Duodenal mucosa (tissue), 2 donors: ENCODE measurements around the gene WASHC1.
"Not testable (repeated sequence)": the region's sequence is repeated elsewhere in the genome, so short reads cannot be mapped to it uniquely, and the experiment has no call there.

Source experiments
- H3K27ac ChIP-seq: one replicate; pipeline ENCODE4 v1.7.0; 2013; ENCODE audit warnings: low read depth, low read length
- H3K27me3 ChIP-seq, 2 donors: one replicate each; pipeline ENCODE4 v1.7.0; 2013; ENCODE audit warnings: low read length in 2 of 2, control low read depth in 1 of 2; ENCODE audit not compliant: insufficient read depth in 2 of 2, control insufficient read depth in 1 of 2
- H3K36me3 ChIP-seq, 2 donors: one replicate each; pipeline ENCODE4 v1.7.0; 2013; ENCODE audit warnings: low read length in 2 of 2, control low read depth in 1 of 2; ENCODE audit not compliant: insufficient read depth in 2 of 2, control insufficient read depth in 1 of 2
- H3K4me1 ChIP-seq, 2 donors: one replicate each; pipeline ENCODE4 v1.7.0; 2013; ENCODE audit warnings: low read length in 2 of 2, control low read depth in 1 of 2; ENCODE audit not compliant: insufficient read depth in 2 of 2, control insufficient read depth in 1 of 2
- H3K4me3 ChIP-seq, 2 donors: one replicate each; pipeline ENCODE4 v1.7.0; 2013; ENCODE audit warnings: low read length in 2 of 2, low read depth in 1 of 2
- H3K9ac ChIP-seq, 2 donors: one replicate each; pipeline ENCODE4 v1.7.0; 2013; ENCODE audit warnings: low read length in 2 of 2, low read depth in 1 of 2
- H3K9me3 ChIP-seq, 2 donors: one replicate each; pipeline ENCODE4 v1.7.0; 2013; ENCODE audit warnings: low read length in 2 of 2, control low read depth in 1 of 2; ENCODE audit not compliant: control insufficient read depth in 1 of 2

Gene WASHC1

DNA sequence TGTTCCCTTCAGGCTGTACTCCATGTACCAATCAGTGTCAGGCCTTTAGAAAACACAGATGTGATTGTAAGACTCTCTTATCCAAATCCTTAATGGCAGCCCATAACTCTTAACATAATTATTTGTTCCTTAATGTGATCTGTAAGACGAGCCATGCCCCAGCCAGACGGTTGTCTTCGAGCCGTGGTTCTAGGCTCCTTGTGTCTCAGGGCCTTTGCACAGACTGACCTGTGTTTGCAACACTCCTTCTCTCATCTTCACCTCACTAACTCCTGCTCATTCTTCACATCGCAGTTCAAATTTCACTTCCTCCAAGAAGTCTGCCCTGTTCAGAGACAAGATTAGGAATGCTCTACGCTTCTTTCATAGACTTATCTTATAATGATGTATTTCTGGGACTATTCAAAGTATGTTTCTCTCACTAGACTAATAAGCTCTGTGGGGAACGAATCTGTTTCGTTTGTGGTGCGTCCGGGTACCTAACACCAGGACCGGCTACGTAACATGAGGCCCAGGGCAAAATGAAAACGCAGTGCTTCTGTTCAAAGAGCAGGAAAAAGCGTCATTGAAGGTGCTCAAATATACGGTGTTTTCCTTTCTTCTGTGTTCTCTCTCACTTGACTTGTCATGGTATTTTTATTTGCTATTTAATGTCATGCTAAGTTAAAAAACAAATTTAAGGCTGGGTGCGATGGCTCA, 16.1 kb upstream of the WASHC1 start:
- H3K9ac ChIP-seq, H3K36me3 ChIP-seq: not testable (repeated sequence)

DNA sequence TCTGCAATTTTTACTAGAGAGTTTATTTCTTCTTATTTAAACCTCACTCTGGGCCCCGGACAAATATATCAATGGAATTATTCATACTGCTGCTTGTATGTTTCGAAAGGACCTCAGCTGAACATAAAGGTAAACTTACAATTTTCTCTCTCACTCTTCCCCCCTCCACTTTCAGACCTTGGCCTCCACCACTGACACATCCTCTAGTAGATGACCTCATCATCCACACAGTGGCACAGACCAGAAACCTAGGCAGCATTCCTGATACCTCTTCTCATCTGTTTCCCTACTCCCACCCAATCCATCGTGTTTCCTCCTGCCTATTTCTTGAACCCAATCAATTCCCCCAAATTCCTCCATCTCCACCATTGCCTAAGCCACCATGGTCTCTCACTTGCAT, 15.2 kb upstream of the WASHC1 start:
- H3K36me3 ChIP-seq, H3K9ac ChIP-seq, H3K27me3 ChIP-seq, H3K27ac ChIP-seq, H3K4me1 ChIP-seq, H3K9me3 ChIP-seq, H3K4me3 ChIP-seq: not testable (repeated sequence)

More for the DNA sequence above, 16.1 kb upstream of the WASHC1 start:
- not testable (repeated sequence) for H3K4me3 ChIP-seq, H3K27me3 ChIP-seq, H3K27ac ChIP-seq, H3K4me1 ChIP-seq, H3K9me3 ChIP-seq

DNA sequence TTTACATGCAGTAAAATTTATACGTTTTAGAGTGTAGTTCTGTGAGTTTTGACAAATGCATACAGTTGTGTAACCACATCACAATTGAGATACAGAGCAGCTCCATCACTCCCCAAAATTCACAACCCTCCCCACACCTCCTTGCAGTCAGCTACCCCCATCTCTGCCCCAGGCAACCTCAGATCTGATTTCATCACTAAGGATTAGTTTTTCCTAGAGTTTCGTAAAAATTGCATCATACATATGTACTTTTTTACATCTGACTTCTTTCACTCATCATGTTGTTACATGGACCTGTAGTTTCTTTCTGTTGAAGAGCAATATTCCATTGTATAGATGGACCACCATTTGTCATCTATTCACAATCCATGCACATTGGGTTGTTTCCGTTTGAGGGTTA, 14.4 kb upstream of the WASHC1 start:
- not testable (repeated sequence) for H3K27me3 ChIP-seq, H3K9me3 ChIP-seq, H3K4me1 ChIP-seq, H3K36me3 ChIP-seq, H3K9ac ChIP-seq, H3K27ac ChIP-seq, H3K4me3 ChIP-seq

DNA sequence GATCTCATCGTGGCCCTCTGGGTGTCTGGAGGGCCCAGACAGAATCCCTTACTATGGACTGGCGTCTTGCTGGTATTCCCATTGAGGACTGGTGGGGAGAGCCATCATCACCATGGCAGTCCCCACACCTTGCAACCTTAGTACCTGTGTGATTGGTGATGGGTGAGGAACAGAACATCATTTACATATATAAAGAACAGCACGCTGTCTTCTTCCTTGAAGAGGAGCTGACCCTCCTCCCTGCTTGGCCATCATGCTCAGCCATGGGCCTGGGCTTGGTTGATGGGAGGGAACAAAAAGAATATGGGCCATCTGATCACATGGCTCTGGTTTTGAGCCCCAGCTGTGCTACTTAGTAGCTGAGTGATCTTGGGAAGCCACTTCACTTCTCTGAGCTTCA, 13.9 kb upstream of the WASHC1 start:
- H3K9me3 ChIP-seq, H3K27me3 ChIP-seq, H3K36me3 ChIP-seq, H3K4me1 ChIP-seq, H3K27ac ChIP-seq, H3K4me3 ChIP-seq, H3K9ac ChIP-seq: not testable (repeated sequence)

DNA sequence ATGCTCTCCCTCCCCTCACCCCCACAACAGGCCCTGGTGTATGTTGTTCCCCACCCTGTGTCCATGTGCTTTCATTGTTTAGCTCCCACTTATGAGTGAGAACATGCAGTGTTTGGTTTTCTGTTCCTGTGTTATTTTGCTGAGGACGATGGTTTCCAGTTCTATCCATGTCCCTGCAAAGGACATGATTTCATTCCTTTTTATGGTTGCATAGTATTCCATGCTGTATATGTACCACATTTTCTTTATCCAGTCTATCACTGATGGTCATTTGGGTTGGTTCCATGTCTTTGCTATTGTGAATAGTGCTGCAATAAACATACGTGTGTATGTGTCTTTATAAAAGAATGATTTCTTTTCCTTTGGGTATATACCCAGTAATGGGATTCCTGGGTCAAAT, 12.6 kb upstream of the WASHC1 start:
- H3K27ac ChIP-seq, H3K9me3 ChIP-seq, H3K36me3 ChIP-seq, H3K4me3 ChIP-seq, H3K9ac ChIP-seq, H3K27me3 ChIP-seq, H3K4me1 ChIP-seq: not testable (repeated sequence)

DNA sequence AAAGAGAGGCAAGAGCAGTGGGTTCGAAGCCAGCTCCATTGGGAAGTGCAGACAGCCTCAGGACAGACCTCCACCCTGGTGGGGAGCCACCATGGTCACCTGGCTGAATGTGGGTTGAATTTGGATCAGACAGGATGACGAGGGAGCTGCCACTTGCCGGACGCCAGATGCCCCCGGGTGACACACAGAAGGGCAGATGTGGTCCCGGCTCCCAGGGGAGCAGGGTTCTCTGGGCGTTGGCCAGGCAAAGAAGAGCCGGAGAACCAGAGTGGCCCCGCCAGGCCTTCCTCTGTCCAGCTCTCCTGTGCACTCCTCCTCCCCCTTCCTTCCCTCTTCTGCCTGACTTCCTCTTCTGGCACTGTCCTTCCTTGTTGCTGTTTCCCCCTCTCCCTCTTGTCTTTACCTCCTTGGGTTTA, 12.0 kb upstream of the WASHC1 start:
- H3K9me3 ChIP-seq, H3K36me3 ChIP-seq, H3K27me3 ChIP-seq, H3K4me3 ChIP-seq, H3K27ac ChIP-seq, H3K4me1 ChIP-seq, H3K9ac ChIP-seq: not testable (repeated sequence)

DNA sequence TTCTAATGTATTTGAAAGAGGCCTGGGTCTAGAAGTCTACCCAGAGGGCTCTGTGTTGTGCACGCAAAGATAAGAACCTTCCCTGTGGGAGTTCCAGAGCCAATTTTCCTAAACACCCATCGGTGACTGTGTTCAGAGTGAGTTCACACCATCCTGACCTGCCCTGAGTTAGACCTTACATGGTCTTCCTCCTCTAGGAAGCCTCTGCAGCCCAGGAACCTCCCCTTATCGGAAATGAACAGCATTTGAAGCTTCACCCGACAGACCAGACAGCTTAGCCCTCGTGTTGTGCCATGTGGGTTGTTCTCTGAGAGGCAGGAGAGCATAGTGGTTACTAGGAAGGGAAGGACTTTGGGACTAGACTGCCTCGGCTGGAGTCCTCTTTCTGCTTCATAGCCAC, 3.1 kb upstream of the WASHC1 start:
- H3K27ac ChIP-seq, H3K4me3 ChIP-seq, H3K4me1 ChIP-seq, H3K9ac ChIP-seq, H3K9me3 ChIP-seq, H3K27me3 ChIP-seq, H3K36me3 ChIP-seq: not testable (repeated sequence)

DNA sequence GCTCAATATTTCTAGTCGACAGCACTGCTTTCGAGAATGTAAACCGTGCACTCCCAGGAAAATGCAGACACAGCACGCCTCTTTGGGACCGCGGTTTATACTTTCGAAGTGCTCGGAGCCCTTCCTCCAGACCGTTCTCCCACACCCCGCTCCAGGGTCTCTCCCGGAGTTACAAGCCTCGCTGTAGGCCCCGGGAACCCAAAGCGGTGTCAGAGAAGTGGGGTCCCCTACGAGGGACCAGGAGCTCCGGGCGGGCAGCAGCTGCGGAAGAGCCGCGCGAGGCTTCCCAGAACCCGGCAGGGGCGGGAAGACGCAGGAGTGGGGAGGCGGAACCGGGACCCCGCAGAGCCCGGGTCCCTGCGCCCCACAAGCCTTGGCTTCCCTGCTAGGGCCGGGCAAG, 481 bp downstream of the WASHC1 start:
- H3K9me3 ChIP-seq, H3K9ac ChIP-seq, H3K36me3 ChIP-seq, H3K27me3 ChIP-seq, H3K27ac ChIP-seq, H3K4me1 ChIP-seq: not testable (repeated sequence)
- peak overlapping the region in 1 of 2 donors; percentile 55 for H3K4me3 ChIP-seq

DNA sequence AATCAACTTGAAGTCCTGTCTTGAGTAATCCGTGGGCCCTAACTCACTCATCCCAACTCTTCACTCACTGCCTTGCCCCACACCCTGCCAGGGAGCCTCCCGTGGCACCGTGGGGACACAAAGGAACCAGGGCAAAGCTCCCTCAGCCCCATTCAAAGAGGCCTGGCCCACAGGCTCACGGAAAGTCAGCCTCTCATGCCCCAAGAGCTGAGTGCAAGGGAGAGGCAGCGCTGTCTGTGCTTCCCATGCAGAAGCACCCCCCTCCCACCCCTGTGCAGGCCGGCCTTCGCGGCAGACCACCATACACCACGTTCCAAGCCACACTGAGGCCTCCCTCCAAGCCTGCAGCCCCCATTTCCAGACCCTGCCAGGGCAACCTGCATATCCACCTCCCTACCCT, 7.6 kb downstream of the WASHC1 start:
- not testable (repeated sequence) for H3K9me3 ChIP-seq, H3K27ac ChIP-seq, H3K4me3 ChIP-seq, H3K9ac ChIP-seq, H3K4me1 ChIP-seq, H3K36me3 ChIP-seq, H3K27me3 ChIP-seq

DNA sequence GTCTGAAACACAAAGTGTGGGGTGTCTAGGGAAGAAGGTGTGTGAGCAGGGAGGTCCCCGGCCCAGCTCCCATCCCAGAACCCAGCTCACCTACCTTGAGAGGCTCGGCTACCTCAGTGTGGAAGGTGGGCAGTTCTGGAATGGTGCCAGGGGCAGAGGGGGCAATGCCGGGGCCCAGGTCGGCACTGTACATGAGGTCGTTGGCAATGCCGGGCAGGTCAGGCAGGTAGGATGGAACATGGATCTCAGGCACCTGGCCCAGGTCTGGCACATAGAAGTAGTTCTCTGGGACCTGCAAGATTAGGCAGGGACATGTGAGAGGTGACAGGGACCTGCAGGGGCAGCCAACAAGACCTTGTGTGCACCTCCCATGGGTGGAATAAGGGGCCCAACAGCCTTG, 12.4 kb downstream of the WASHC1 start:
- H3K27me3 ChIP-seq, H3K9ac ChIP-seq, H3K9me3 ChIP-seq, H3K4me3 ChIP-seq, H3K36me3 ChIP-seq, H3K4me1 ChIP-seq, H3K27ac ChIP-seq: not testable (repeated sequence)

DNA sequence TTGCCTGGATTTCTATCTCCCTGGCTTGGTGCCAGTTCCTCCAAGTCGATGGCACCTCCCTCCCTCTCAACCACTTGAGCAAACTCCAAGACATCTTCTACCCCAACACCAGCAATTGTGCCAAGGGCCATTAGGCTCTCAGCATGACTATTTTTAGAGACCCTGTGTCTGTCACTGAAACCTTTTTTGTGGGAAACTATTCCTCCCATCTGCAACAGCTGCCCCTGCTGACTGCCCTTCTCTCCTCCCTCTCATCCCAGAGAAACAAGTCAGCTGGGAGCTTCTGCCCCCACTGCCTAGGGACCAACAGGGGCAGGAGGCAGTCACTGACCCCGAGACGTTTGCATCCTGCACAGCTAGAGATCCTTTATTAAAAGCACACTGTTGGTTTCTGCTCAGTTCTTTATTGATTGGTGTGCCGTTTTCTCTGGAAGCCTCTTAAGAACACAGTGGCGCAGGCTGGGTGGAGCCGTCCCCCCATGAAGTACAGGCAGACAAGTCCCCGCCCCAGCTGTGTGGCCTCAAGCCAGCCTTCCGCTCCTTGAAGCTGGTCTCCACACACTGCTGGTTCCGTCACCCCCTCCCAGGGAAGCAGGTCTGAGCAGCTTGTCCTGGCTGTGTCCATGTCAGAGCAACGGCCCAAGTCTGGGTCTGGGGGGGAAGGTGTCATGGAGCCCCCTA, 15.0 kb downstream of the WASHC1 start:
- H3K27ac ChIP-seq, H3K27me3 ChIP-seq, H3K4me1 ChIP-seq, H3K36me3 ChIP-seq, H3K9ac ChIP-seq, H3K9me3 ChIP-seq, H3K4me3 ChIP-seq: not testable (repeated sequence)
